ENCODE results near the gene HCFC1R1.

HCFC1R1 gene

DNA sequence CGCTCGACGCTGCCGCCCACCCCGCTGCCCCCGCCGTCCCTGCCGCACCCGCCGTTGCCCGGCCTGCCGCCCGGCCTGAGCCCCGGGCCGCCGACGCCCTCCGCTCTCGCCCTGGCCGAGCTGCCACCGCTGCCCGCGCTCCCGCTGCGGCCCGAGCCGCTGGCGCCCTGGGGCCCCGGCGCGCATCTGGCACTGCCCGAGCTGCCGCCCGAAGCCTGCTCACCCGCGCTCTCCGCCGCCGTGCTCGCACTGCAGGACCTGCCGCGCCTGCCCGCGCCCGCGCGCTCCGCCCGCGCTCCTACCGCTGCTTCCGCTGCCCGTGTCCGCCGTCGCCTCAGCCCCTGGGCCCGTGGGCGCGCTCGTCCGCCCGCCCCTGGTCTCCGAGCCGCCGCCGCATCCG is 19.4 kb downstream of the HCFC1R1 start:
- TF ChIP-seq POLR2AphosphoS5 (IDR thresholded peaks at IDR 0.05; ENCODE audit: low read depth, low read length), result no peak
- no peak for TF ChIP-seq FOXP2 (optimal IDR thresholded peaks at IDR 0.05; ENCODE audit: borderline replicate concordance, extremely low read depth, extremely low read length, insufficient read depth)
- TF ChIP-seq TAF1 (IDR thresholded peaks at IDR 0.05; ENCODE audit: borderline replicate concordance, insufficient read depth, low read length), result no peak
- TF ChIP-seq, protein P1, sequence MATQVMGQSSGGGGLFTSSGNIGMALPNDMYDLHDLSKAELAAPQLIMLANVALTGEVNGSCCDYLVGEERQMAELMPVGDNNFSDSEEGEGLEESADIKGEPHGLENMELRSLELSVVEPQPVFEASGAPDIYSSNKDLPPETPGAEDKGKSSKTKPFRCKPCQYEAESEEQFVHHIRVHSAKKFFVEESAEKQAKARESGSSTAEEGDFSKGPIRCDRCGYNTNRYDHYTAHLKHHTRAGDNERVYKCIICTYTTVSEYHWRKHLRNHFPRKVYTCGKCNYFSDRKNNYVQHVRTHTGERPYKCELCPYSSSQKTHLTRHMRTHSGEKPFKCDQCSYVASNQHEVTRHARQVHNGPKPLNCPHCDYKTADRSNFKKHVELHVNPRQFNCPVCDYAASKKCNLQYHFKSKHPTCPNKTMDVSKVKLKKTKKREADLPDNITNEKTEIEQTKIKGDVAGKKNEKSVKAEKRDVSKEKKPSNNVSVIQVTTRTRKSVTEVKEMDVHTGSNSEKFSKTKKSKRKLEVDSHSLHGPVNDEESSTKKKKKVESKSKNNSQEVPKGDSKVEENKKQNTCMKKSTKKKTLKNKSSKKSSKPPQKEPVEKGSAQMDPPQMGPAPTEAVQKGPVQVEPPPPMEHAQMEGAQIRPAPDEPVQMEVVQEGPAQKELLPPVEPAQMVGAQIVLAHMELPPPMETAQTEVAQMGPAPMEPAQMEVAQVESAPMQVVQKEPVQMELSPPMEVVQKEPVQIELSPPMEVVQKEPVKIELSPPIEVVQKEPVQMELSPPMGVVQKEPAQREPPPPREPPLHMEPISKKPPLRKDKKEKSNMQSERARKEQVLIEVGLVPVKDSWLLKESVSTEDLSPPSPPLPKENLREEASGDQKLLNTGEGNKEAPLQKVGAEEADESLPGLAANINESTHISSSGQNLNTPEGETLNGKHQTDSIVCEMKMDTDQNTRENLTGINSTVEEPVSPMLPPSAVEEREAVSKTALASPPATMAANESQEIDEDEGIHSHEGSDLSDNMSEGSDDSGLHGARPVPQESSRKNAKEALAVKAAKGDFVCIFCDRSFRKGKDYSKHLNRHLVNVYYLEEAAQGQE (IDR thresholded peaks at IDR 0.05; ENCODE audit: insufficient read depth in 1 of 2, low read depth in 2 of 2, low read length in 2 of 2), result no peak
- TF ChIP-seq SIN3A (IDR thresholded peaks at IDR 0.05; ENCODE audit: borderline replicate concordance, insufficient read depth, low read length), result no peak

DNA sequence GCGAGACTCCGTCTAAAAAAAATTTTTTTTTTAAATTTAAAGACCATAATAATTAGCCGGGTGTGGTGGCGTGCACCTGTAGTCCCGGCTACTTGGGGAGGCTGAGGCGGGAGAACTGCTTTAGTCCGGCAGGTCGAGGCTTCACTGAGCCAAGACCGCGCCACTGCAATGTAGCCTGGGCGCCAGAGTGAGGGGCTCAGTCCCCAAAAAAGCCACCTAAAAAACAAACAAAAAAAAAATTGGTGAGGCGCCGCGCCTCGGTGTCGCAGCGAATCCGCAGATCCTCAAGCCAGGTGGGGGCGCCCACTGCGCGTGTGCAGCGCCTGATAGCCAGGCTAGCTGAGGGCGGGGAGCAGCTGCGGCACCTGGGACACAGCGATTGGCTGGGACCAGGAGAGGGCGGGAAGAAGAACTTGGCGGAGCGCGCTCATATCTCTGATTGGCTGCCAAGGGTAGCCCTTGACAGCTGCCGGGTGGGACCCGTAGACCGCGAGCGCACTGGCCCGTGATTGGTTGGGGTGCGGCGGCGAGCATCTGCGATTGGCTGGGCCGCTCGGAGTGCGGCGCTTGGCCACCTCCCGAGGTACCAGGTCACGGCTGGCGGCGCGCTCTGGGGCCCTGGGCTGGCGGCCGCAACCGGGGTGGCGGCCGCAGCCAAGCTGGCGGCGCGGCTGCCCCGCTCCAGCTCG is 20.0 kb downstream of the HCFC1R1 start:
- TF ChIP-seq TAF1 (IDR thresholded peaks at IDR 0.05; ENCODE audit: borderline replicate concordance, insufficient read depth, low read length) (no peak), SIN3A (IDR thresholded peaks at IDR 0.05; ENCODE audit: borderline replicate concordance, insufficient read depth, low read length) (no peak), FOXP2 (optimal IDR thresholded peaks at IDR 0.05; ENCODE audit: borderline replicate concordance, extremely low read depth, extremely low read length, insufficient read depth) (peak; percentile 17)

DNA sequence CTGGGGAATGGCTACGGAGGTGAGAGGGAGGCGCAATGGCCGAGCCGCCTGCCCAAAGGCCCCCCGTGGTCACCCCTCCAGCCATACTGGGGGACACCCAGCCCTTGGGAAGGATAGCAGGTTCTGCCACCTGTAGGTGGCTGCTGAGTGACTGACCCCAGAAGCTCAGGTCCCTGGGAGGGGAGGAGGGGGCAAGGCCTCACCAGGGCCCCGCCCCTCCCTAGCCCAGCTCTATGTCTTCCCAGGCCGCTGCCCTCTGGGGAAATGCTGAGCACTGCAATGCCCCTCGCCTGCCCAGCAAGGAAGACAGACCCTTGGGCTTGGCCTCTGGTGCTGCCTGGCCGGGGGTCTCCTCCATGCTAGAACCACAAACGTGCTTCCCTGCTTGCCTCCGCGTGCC is 22.4 kb downstream of the HCFC1R1 start:
- TF ChIP-seq TAF1 (IDR thresholded peaks at IDR 0.05; ENCODE audit: borderline replicate concordance, insufficient read depth, low read length), result no peak
- TF ChIP-seq FOXP2 (optimal IDR thresholded peaks at IDR 0.05; ENCODE audit: borderline replicate concordance, extremely low read depth, extremely low read length, insufficient read depth), result no peak
- TF ChIP-seq SIN3A (IDR thresholded peaks at IDR 0.05; ENCODE audit: borderline replicate concordance, insufficient read depth, low read length), result no peak
- TF ChIP-seq, protein P1 (IDR thresholded peaks at IDR 0.05; ENCODE audit: insufficient read depth in 1 of 2, low read depth in 2 of 2, low read length in 2 of 2), result no peak
- no peak for TF ChIP-seq POLR2AphosphoS5 (IDR thresholded peaks at IDR 0.05; ENCODE audit: low read depth, low read length)

DNA sequence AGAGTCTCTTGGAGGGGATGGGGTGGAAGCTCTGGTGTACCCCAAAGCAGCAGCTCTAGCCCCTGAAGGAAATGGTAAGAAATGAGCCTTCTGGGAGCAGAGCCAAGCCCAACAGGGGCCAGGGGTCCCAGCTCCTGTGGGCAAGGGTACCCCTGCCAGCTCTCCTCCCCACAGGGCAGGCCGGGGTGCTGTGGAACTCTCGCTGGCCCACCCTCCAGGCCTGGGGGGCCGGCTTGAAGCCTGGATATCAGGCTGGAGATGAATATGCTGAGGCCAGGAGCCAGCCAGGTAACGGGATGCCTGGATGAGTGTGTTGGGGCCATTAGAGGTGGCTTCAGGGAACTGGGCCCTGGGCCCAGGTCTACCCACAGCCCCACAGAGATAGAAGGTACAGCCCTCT is 23.2 kb downstream of the HCFC1R1 start:
- no peak for TF ChIP-seq POLR2AphosphoS5 (IDR thresholded peaks at IDR 0.05; ENCODE audit: low read depth, low read length)
- TF ChIP-seq SIN3A (IDR thresholded peaks at IDR 0.05; ENCODE audit: borderline replicate concordance, insufficient read depth, low read length), result no peak
- TF ChIP-seq, protein P1 (IDR thresholded peaks at IDR 0.05; ENCODE audit: insufficient read depth in 1 of 2, low read depth in 2 of 2, low read length in 2 of 2), result no peak
- TF ChIP-seq TAF1 (IDR thresholded peaks at IDR 0.05; ENCODE audit: borderline replicate concordance, insufficient read depth, low read length), result no peak
- TF ChIP-seq FOXP2 (optimal IDR thresholded peaks at IDR 0.05; ENCODE audit: borderline replicate concordance, extremely low read depth, extremely low read length, insufficient read depth), result no peak

DNA sequence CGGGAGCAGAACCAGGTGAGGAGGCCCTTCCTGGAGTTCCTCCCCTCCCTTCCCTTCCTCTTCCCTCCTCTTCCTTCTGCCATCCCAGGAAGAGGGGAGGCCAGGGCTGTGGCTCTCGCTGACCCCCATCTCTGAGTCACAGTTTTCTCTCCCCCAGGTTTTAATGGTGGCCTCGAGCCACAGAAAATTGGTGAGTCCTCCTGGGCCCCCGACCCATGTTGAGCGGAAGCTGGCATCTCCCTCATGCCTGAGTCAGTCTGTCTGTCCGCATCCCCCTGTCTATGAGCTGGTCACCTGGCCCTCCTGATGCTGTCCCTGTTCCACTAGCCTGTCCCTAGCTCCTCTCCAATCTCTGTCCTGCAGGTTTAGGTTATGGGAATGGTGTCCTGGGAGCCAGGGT is 23.8 kb downstream of the HCFC1R1 start:
- TF ChIP-seq FOXP2 (optimal IDR thresholded peaks at IDR 0.05; ENCODE audit: borderline replicate concordance, extremely low read depth, extremely low read length, insufficient read depth), result no peak
- TF ChIP-seq POLR2AphosphoS5 (IDR thresholded peaks at IDR 0.05; ENCODE audit: low read depth, low read length), result no peak
- TF ChIP-seq, protein P1 (IDR thresholded peaks at IDR 0.05; ENCODE audit: insufficient read depth in 1 of 2, low read depth in 2 of 2, low read length in 2 of 2), result no peak
- no peak for TF ChIP-seq TAF1 (IDR thresholded peaks at IDR 0.05; ENCODE audit: borderline replicate concordance, insufficient read depth, low read length)
